AG09309 (cell line): ENCODE data around the gene AP3D1.

Experiments
- DNase-seq: peaks from one replicate; pipeline ENCODE4 v3.0.0-alpha.2; 2010; ENCODE audit warnings: low read depth
- H3K4me3 ChIP-seq: 2 replicates; pipeline ENCODE4 v1.5.1; 2011; ENCODE audit warnings: mild to moderate bottlenecking, low read depth, low read length, moderate library complexity; ENCODE audit not compliant: control insufficient read depth
- TF ChIP-seq, protein P1 (sequence below): IDR thresholded peaks from 2 replicates; pipeline ENCODE4 v1.5.1; 2011; ENCODE audit warnings: mild to moderate bottlenecking, low read depth, low read length, inconsistent platforms; ENCODE audit not compliant: insufficient read depth, control insufficient read depth; ENCODE audit errors: missing control alignments

AP3D1 gene

DNA sequence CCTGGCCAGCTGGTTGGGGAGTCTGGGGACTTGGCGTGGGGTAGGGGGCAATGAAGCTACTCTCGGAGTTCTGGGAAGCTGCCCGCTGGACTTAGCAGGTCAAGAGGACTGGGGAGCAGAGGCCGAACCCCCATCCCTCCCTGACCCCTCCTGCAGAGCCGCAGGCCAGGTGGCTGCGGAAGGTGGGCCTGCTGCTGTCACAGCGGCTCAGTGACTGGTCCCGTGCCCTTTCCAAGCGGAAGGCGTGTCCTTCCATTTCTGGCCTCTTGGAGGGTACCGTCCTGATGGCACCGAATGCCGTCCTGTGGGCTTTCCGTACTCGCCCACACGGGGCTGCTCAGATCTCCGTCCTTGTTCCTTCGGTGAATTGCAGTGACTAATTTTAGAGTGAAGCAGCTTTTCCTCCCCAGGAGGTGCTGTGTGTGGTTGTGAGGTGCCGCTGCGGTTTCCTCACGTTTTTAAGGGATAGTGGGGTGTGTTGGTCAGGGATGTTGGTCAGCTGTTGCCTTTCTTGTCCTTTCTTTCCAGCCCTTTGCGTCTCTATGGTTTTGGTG is 33.1 kb upstream of the AP3D1 start:
- DNase-seq, result no peak
- TF ChIP-seq, protein P1, sequence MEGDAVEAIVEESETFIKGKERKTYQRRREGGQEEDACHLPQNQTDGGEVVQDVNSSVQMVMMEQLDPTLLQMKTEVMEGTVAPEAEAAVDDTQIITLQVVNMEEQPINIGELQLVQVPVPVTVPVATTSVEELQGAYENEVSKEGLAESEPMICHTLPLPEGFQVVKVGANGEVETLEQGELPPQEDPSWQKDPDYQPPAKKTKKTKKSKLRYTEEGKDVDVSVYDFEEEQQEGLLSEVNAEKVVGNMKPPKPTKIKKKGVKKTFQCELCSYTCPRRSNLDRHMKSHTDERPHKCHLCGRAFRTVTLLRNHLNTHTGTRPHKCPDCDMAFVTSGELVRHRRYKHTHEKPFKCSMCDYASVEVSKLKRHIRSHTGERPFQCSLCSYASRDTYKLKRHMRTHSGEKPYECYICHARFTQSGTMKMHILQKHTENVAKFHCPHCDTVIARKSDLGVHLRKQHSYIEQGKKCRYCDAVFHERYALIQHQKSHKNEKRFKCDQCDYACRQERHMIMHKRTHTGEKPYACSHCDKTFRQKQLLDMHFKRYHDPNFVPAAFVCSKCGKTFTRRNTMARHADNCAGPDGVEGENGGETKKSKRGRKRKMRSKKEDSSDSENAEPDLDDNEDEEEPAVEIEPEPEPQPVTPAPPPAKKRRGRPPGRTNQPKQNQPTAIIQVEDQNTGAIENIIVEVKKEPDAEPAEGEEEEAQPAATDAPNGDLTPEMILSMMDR, result no peak
- H3K4me3 ChIP-seq, result no peak overlapping the region

DNA sequence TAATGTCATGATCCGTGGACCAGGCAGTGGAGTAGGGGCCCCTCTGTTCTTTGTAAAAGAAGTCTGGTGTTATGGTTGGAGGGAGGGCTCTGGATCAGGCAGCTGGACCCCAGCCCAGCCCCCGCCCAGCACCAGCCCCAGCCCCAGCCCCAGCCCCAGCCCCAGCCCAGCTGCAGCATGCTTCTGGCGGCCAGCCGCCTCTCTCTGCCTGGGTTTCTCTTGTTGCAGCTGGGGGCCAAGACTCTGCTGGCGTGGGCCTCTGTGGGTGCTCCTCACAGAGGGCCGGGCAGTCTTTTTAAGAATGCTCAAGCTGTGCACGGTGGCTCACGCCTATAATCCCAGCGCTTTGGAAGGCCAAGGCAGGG is 30.2 kb upstream of the AP3D1 start:
- H3K4me3 ChIP-seq, result no peak overlapping the region
- TF ChIP-seq, protein P1, result no peak
- no peak for DNase-seq

DNA sequence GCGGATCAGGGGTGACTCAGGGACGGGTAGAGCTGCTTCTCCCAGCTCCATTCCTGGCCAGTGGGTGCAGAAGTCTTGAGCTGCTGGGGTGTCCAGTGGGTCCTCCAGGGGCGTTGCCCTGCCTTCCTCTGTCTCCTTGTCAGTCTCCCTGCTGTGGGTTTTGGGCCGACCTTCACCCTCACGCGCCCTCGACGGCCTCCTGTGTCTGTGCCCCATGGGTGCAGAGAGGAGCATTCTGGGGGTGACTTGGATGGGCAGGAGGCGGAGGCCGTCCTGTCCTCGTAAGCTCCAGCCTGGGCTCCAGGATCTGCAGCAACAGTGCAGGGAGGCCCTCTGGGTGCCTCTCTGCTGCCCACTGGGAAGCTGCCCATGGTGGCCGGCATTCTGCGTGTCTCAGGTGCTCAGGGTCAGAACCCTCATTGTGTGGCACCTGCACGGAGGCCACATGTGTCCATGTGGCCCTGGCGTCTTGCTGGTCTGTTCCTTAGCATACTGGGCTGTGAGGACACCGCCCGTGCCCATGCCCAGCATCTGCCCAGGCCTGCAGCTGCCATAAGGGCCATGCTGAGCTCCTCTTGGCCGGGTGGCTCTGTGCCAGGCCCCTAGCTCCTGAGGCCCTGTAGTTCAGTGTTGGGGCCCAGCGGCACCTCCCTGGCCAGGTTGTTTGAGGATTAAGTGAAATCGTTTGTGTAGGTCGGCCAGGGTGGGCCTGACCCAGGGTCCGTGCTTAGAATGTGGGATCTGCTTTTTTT is 29.7 kb upstream of the AP3D1 start:
- TF ChIP-seq, protein P1, result no peak
- DNase-seq, result no peak
- no peak overlapping the region for H3K4me3 ChIP-seq

DNA sequence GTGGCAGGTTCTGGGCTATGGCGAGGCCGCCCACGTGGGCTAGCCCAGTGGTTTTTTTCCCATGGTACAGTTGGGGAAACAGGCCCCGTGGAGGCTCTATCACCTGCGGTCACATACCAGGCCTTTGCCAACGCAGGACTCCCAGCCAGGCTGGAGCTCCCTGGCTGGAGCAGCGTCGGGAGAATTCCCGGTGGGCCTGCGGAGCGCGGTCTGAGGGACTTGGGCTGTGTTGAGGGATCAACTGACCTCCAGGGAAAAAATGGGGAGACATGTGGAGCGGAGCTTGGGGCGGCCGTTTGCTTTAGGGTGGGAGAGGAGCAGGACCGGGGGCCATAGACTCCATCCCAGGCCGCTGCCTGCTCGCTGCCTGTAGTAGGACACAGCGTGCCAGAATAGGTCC is 28.7 kb upstream of the AP3D1 start:
- DNase-seq, result no peak
- TF ChIP-seq, protein P1, result no peak
- H3K4me3 ChIP-seq, result no peak overlapping the region

DNA sequence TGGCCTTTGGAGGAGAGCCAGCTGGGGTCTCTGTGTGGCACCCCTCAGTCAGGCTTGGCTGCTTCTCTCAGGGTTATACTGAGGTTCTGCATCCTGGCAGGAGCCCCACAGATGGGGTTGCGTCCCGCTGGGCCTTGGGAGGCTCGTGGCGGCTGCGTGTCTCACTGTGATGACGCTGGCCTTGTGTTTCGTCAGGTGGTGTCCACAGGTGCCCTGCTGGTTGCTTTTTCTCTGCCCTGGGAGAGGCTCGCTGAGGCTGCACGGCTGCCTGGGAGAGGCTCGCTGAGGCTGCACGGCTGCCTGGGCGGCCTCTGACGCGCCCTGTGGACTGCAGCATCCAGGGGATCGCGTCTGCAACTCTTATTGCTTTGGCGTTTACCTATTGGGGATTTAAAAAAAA is 27.7 kb upstream of the AP3D1 start:
- TF ChIP-seq, protein P1, result no peak
- no peak for DNase-seq
- no peak overlapping the region for H3K4me3 ChIP-seq

DNA sequence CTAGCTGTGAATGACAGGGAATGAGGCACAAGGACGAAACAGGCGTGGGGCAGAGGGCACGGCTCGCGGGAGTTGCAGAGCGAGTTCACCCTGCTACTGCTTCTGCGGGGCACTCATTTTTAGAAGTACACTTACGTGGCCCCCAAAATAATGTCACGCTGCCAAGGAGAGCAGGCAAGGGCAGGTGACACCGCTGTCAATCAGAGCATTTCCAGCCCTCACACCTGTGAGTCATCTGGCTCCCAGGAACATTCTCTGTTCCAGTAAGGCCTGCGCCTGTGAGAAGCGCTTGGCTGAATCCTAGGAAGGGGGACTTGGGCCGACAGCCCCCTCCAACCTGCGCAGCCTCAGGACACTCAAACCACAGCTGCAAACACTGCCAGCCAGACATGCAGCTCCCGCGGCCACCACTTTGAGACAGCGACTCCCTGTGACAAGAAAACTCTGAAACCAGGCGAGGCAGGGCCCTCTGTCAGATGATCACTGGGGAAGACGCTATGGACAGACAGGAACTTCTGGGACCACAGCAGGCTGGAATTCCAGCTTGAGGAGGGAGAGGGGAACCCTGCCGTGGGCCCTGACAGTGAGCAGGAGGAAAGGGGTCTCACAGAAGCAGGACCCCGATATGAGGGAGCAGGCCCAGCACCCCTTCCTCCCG is 25.1 kb upstream of the AP3D1 start:
- TF ChIP-seq, protein P1, result no peak
- no peak for DNase-seq
- H3K4me3 ChIP-seq, result no peak overlapping the region
